Bronchial epithelial cell (primary cell): Measurements from ENCODE around the gene MRPS24. TPM values are rescaled to one million over a fixed set of nuclear protein-coding genes. Genes with fewer than 3 reads are reported as not detected.

Experiments used
- DNase-seq: peaks from one replicate; pipeline ENCODE4 v3.0.0-alpha.2; 2010; ENCODE audit warnings: low read depth
- FAIRE-seq: peaks from 2 replicates; lab custom pipeline; 2011; peaks lifted over from hg19 to GRCh38; lab: Jason Lieb, UNC
- H3K27me3 ChIP-seq: 2 replicates; pipeline ENCODE4 v1.5.1; 2011; ENCODE audit warnings: low read length; ENCODE audit not compliant: control insufficient read depth, insufficient read depth
- H3K36me3 ChIP-seq: 2 replicates; pipeline ENCODE4 v1.5.1; 2011; ENCODE audit warnings: low read length; ENCODE audit not compliant: control insufficient read depth, insufficient read depth
- H3K4me3 ChIP-seq: 2 replicates; pipeline ENCODE4 v1.5.1; 2011; ENCODE audit warnings: mild to moderate bottlenecking, low read depth, low read length, control low read depth
- total RNA-seq: library from RNA; depleted of rRNA; stranded (reverse); fragments of >200 nt; gene quantifications from 2 replicates; pipeline ENCODE4 v1.2.1, GENCODE V29; 2014
- TF ChIP-seq, protein P1 (sequence below): IDR thresholded peaks from 2 replicates; pipeline ENCODE4 v1.5.1; 2011; ENCODE audit warnings: mild to moderate bottlenecking, moderate library complexity, low read length, control low read depth, inconsistent platforms; ENCODE audit not compliant: insufficient read depth, severe bottlenecking

Gene MRPS24
- 83.2 and 110 TPM in 2 replicates for total RNA-seq

DNA sequence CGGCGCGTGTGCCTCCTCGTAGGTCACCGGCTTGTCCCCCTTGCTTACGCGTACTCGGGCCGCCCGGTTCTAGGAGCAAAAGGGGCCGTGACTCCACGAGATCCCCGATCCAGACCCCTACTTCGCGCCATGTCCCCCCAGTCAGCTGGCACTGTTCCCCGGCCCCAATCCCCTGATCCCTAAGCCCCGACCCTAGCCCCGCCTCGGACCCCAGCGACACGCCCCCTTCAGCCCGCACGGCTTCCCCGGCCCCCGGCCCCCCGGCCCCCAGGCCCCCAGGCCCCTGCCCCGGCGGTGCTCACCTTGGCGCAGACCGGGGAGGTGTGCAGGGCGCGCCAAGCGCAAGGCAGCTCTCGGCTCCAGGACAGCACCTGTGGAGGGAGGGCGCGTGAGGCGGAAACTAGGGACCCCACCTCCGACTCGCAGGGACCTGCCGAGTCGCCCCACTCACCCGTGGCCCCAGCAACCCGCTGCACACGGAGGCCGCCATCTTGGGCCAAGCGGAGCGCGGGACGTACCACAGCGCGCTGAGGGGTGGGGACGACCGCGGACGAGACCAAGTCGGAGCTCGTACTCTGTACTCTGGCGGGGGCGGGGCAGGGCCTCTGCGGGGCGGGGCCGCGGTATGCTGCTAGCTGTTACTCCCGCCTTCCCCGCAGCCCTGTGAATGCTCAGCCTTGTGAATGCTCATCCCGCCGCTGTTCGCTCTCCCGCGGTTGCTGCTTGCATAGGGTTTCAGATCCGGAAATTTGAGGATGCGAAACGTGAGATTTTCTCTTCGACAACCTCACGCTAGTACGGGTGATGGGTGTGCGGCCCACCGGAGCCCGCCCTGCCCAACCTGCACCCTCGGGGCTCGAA is at the start of gene MRPS24:
MRPS24 (minus strand) TSS at position 512 of the 861 bp plus-strand sequence; CDS start at position 490, 22 bp downstream.
- no peak for FAIRE-seq
- TF ChIP-seq, protein P1, sequence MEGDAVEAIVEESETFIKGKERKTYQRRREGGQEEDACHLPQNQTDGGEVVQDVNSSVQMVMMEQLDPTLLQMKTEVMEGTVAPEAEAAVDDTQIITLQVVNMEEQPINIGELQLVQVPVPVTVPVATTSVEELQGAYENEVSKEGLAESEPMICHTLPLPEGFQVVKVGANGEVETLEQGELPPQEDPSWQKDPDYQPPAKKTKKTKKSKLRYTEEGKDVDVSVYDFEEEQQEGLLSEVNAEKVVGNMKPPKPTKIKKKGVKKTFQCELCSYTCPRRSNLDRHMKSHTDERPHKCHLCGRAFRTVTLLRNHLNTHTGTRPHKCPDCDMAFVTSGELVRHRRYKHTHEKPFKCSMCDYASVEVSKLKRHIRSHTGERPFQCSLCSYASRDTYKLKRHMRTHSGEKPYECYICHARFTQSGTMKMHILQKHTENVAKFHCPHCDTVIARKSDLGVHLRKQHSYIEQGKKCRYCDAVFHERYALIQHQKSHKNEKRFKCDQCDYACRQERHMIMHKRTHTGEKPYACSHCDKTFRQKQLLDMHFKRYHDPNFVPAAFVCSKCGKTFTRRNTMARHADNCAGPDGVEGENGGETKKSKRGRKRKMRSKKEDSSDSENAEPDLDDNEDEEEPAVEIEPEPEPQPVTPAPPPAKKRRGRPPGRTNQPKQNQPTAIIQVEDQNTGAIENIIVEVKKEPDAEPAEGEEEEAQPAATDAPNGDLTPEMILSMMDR: no peak

GRCh38 chr7:43915907-43916306 is 46.6 kb upstream of the MRPS24 start:
- FAIRE-seq: no peak

More for the DNA sequence above, at the start of gene MRPS24:
- H3K36me3 ChIP-seq: peaks cover 8% of the 10 kb centered on the region
- peak; percentile 75 for DNase-seq
- peak within 1 kb of the TSS; percentile 77 for H3K4me3 ChIP-seq
- H3K27me3 ChIP-seq: no peaks in the 10 kb centered on the region

GRCh38 chr7:43914795-43915194 is 45.5 kb upstream of the MRPS24 start:
- FAIRE-seq (no peak), DNase-seq (no peak)
- no peak overlapping the region for H3K4me3 ChIP-seq
- TF ChIP-seq, protein P1: no peak
- peaks cover 3% of the 10 kb centered on the region for H3K36me3 ChIP-seq
- H3K27me3 ChIP-seq: no peaks in the 10 kb centered on the region

More at GRCh38 chr7:43915907-43916306, 46.6 kb upstream of the MRPS24 start:
- TF ChIP-seq, protein P1: no peak
- no peak for DNase-seq
- Histone ChIP-seq H3K27me3 (no peaks in the 10 kb centered on the region), H3K36me3 (peaks cover 3% of the 10 kb centered on the region), H3K4me3 (no peak overlapping the region)

DNA sequence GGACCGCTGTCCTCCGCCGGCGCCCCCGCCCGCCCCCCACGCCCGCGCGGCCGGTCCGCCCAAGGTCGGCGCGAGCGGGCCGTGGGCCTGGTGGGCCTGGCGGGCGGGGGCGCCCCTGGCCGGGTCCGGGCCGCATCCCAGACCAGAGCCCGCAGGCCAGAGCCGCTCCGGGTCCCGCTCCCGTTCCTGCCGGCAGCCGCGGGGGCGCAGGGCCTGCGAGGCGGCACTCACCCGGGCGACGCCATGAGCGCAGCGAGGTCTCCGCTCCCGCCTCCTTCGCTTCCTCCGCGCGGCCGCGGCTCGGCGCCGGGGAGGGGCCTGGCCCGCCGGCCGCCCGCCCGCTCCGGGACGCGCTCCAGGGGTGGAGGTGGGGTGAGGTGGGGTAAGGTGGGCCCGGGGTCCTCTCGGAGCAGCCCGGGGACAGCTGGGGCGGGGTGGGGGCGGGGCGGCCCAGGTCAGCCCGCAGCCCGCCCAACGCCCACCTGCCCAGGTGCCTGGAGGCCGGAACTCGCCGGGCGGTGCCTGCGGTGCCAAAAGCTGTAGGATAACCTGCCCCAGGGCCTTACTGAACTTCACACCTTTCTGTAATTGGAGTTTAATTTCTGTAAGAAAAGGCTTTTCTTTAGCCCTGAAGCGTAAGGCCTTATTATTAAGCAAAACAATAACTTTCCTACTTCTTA is 37.2 kb upstream of the MRPS24 start, which contains the start of gene URGCP:
URGCP (minus strand) TSS at position 266 of the 680 bp plus-strand sequence; CDS start at position 245, 21 bp downstream.
- TF ChIP-seq, protein P1: no peak
- H3K4me3 ChIP-seq: peak within 1 kb of the TSS; percentile 66
- DNase-seq: peak; percentile 10
- no peaks in the 10 kb centered on the region for H3K27me3 ChIP-seq
- peaks cover 4% of the 10 kb centered on the region for H3K36me3 ChIP-seq
- no peak for FAIRE-seq

DNA sequence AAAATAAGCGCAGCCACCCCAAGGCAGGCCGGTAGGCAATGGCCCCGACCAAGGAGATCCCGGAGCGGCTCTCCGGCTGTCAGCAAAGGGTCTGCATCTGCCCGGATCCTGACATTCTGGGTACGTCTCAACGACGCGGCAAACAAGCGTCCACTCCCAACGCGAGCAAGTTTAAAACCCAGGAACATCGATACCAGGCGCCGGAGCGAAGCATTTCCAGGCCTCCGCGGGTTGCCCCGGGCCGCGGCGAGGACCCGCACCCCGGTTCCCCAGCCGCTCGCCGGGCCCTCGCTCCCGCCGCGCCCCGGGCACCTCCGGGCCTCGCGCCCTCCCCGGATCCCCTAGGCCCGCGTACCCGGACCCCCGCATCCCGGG is 36.6 kb upstream of the MRPS24 start:
- peak; percentile 10 for DNase-seq
- peaks cover 4% of the 10 kb centered on the region for H3K36me3 ChIP-seq
- no peak for FAIRE-seq
- TF ChIP-seq, protein P1: no peak
- peak overlapping the region; percentile 66 for H3K4me3 ChIP-seq
- no peaks in the 10 kb centered on the region for H3K27me3 ChIP-seq
